Measurements from ENCODE around the gene NR2F1. TPM values are rescaled to one million over a fixed set of nuclear protein-coding genes. Genes with fewer than 3 reads are reported as not detected.

Gene NR2F1
- total and polyA plus RNA-seq, 10 donors = 2.0 to 28.8 (median 11.7) TPM

DNA sequence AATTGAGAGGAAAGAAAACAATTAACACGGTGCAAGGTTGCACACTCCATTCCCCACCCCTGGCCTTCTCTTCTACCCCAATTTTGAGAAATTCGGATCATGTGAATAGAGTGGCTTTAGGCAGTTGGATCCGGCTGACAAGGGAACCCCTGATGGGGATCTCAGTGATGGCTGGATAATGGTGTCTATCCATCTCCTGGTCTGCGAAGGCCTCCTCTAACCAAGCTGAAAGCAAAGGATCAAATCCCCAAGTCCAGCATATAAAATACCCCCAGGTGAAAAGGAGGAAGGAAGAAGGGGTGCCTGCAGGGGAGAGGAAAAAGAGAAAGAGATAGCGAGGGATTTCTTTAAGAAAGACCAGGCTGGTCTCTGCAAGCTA, 16.0 kb downstream of the NR2F1 start:
- Histone ChIP-seq H3K4me3 (no peak overlapping the region), H3K27me3 (replicated peaks in 1 of 7) (peaks cover 23 to 100% (median 95%) of the 10 kb centered on the region in 7 donors), H3K9me3 (peaks cover 0 to 20% (median 0%) of the 10 kb centered on the region in 8 donors), H3K36me3 (peaks cover 0 to 10% (median 0%) of the 10 kb centered on the region in 6 donors), H3K4me1 (peaks cover 0 to 47% (median 11%) of the 10 kb centered on the region in 6 donors), H3K27ac (no peak overlapping the region)
- WGBS, 5 donors = 11 to 36% (median 16%) methylated on average over 5 of the region's 5 CpGs
- intact Hi-C loops (cut with DNase I; ENCODE audit: low total_unique reads) = no loop called here
- DNase-seq = no peak
- TF ChIP-seq, protein P1, sequence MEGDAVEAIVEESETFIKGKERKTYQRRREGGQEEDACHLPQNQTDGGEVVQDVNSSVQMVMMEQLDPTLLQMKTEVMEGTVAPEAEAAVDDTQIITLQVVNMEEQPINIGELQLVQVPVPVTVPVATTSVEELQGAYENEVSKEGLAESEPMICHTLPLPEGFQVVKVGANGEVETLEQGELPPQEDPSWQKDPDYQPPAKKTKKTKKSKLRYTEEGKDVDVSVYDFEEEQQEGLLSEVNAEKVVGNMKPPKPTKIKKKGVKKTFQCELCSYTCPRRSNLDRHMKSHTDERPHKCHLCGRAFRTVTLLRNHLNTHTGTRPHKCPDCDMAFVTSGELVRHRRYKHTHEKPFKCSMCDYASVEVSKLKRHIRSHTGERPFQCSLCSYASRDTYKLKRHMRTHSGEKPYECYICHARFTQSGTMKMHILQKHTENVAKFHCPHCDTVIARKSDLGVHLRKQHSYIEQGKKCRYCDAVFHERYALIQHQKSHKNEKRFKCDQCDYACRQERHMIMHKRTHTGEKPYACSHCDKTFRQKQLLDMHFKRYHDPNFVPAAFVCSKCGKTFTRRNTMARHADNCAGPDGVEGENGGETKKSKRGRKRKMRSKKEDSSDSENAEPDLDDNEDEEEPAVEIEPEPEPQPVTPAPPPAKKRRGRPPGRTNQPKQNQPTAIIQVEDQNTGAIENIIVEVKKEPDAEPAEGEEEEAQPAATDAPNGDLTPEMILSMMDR (IDR thresholded peaks at IDR 0.05 in 8 of 11, conservative IDR thresholded peaks at IDR 0.05 in 3 of 11) = no peak

DNA sequence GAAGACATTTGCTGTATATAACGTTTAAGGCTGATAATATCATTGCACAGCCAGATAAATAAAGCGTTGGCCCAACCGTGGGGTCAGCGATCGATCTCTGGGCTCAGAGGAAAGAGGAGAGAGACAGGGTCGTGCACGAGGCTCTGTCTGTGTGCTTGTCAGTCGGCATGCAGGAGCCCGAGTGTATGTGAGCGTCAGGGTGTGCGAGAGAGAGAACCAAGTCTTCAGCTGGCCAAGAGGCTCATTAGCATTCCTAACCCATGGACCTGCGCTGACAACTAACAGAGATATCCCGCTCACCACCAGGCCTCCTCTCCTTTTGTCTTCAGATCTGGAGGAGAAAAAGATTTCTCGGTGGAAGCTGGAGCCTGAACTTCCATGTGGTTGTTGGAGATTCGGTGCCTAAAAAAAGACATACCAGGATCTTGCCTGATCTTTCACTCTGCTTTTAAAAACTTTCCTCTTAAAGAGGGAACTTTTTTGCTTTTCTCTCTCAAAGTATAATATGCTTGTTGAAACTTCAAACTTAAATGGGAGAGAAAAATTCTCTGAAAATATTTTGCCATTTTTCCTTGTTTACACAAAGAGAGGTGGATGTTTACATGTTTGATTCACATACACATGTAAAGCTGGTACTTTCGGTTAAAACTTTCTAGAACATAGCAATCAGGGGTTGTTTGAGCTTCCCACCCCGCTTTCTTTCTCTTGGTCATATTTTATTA, 16.5 kb downstream of the NR2F1 start:
- peaks cover 23 to 100% (median 98%) of the 10 kb centered on the region in 7 donors for H3K27me3 ChIP-seq (replicated peaks in 1 of 7)
- 13 to 34% (median 16%) methylated on average over 17 of the region's 17 CpGs for WGBS, 5 donors
- TF ChIP-seq, protein P1 (IDR thresholded peaks at IDR 0.05 in 8 of 11, conservative IDR thresholded peaks at IDR 0.05 in 3 of 11) = no peak
- TF ChIP-seq POLR2A (IDR thresholded peaks at IDR 0.05) (no peak), POLR2AphosphoS5 (IDR thresholded peaks at IDR 0.05) (no peak)
- H3K36me3 ChIP-seq = peaks cover 0 to 8% (median 0%) of the 10 kb centered on the region in 6 donors
- H3K4me1 ChIP-seq = peaks cover 0 to 53% (median 14%) of the 10 kb centered on the region in 6 donors
- intact Hi-C loops (cut with DNase I; ENCODE audit: low total_unique reads) = loop anchor here (10.0 kb wide), 1 partner anchor 205 kb away; no protein-coding TSS in a partner anchor
- peaks cover 0 to 18% (median 0%) of the 10 kb centered on the region in 8 donors for H3K9me3 ChIP-seq
- H3K4me3 ChIP-seq = no peak overlapping the region
- DNase-seq = no peak
- no peak overlapping the region for H3K27ac ChIP-seq

DNA sequence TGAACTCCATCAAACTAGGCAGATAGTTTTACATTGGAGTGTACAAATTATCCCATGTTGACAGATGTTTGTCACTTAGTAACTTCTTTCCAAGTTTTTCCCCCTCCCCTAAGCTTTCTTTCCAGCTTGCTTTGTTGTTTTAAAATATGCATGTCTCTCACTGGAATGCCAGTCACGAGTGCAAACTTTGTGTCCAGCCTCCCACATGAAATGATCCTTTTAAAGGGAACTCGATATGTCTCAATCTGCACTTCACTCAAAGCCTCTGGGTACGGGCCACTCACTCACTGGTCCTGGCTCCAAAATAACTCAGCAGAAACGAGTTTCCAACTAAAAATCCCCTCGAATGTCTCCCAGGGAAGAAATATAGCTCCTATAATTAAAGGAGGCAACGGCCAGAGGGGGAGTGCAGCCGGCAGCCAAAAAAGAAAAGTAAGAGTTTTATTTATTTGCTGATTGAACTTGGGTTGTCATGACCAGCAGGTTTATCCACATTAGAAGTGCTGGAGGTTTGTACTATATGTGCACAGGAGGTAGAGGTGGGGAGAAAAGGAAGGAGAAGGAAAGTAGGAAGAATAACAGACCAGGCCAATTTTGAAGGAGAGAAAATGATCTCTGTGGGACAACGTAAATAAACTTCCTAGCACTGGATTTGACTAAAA, 17.5 kb downstream of the NR2F1 start:
- WGBS, 5 donors = 10 to 21% (median 15%) methylated on average over 8 of the region's 8 CpGs
- intact Hi-C loops (cut with DNase I; ENCODE audit: low total_unique reads) = loop anchor here (10.0 kb wide), 1 partner anchor 204 kb away; no protein-coding TSS in a partner anchor
- no peak overlapping the region for H3K4me3 ChIP-seq
- no peaks in the 10 kb centered on the region for H3K36me3 ChIP-seq
- peaks cover 0 to 11% (median 0%) of the 10 kb centered on the region in 8 donors for H3K9me3 ChIP-seq
- DNase-seq = no peak
- TF ChIP-seq POLR2A (IDR thresholded peaks at IDR 0.05) (no peak), POLR2AphosphoS5 (IDR thresholded peaks at IDR 0.05) (no peak)
- TF ChIP-seq, protein P1 (IDR thresholded peaks at IDR 0.05 in 8 of 11, conservative IDR thresholded peaks at IDR 0.05 in 3 of 11) = no peak
- H3K27me3 ChIP-seq (replicated peaks in 1 of 7) = peaks cover 17 to 100% (median 98%) of the 10 kb centered on the region in 7 donors
- no peak overlapping the region for H3K27ac ChIP-seq
- peaks cover 0 to 49% (median 14%) of the 10 kb centered on the region in 6 donors for H3K4me1 ChIP-seq
